IPS-18c (cell line): Measurements from ENCODE around the gene ACOT8.
"Not testable (repeated sequence)": the region's sequence is repeated elsewhere in the genome, so short reads cannot be mapped to it uniquely, and the experiment has no call there.

Source experiments
- H3K4me3 ChIP-seq: 2 replicates; pipeline ENCODE4 v1.7.0; 2013; ENCODE audit warnings: low read depth, mild to moderate bottlenecking, low read length, moderate library complexity; ENCODE audit not compliant: insufficient read depth
- H3K9me3 ChIP-seq: one replicate; pipeline ENCODE4 v1.6.1; 2013; ENCODE audit warnings: mild to moderate bottlenecking, low read length, moderate library complexity; ENCODE audit not compliant: control insufficient read depth, insufficient read depth

Gene ACOT8

GRCh38 chr20:45890985-45891983 lies 34.1 kb upstream of the ACOT8 start, which contains the start of the genes CTSA and NEURL2:
TSS of gene CTSA (plus strand) at chr20:45891335. CDS start at chr20:45891569, 234 bp downstream.
TSS of gene NEURL2 (minus strand) at chr20:45891208. CDS start at chr20:45890991, 217 bp downstream.
- Histone ChIP-seq H3K4me3 (peak within 1 kb of the TSS; percentile 77), H3K9me3 (no peaks in the 10 kb centered on the region)

GRCh38 chr20:45890077-45890984 lies 33.1 kb upstream of the ACOT8 start:
- H3K4me3 ChIP-seq = peak overlapping the region; percentile 77
- H3K9me3 ChIP-seq = no peaks in the 10 kb centered on the region

GRCh38 chr20:45888681-45889080 lies 31.5 kb upstream of the ACOT8 start:
- Histone ChIP-seq H3K4me3 (no peak overlapping the region), H3K9me3 (no peaks in the 10 kb centered on the region)

GRCh38 chr20:45887346-45887715 lies 30.1 kb upstream of the ACOT8 start, which contains the start of gene SPATA25:
TSS of gene SPATA25 (minus strand) at chr20:45887622. CDS start at chr20:45887590, 32 bp downstream.
- Histone ChIP-seq H3K4me3 (no peak within 1 kb of the TSS), H3K9me3 (no peaks in the 10 kb centered on the region)

GRCh38 chr20:45886590-45887345 lies 29.6 kb upstream of the ACOT8 start:
- H3K4me3 ChIP-seq = no peak overlapping the region
- H3K9me3 ChIP-seq = no peaks in the 10 kb centered on the region

- H3K4me3 ChIP-seq = no peak overlapping the region
Observed at GRCh38 chr20:45883100-45883469, 25.9 kb upstream of the ACOT8 start.

GRCh38 chr20:45882469-45883099 lies 25.4 kb upstream of the ACOT8 start:
- H3K9me3 ChIP-seq = no peaks in the 10 kb centered on the region
- H3K4me3 ChIP-seq = no peak overlapping the region

More at GRCh38 chr20:45883100-45883469, 25.9 kb upstream of the ACOT8 start:
- no peaks in the 10 kb centered on the region for H3K9me3 ChIP-seq

GRCh38 chr20:45880988-45881788 lies 24.0 kb upstream of the ACOT8 start, which contains the start of gene ZSWIM1:
TSS of gene ZSWIM1 (plus strand) at chr20:45881227. CDS start at chr20:45882593, 1,366 bp downstream.
- Histone ChIP-seq H3K9me3 (no peaks in the 10 kb centered on the region), H3K4me3 (peak within 1 kb of the TSS; percentile 78)

- no peak overlapping the region; the same call in 1 of the 2 replicates for H3K4me3 ChIP-seq
- no peaks in the 10 kb centered on the region for H3K9me3 ChIP-seq
Observed at GRCh38 chr20:45878076-45878761, 21.0 kb upstream of the ACOT8 start.

- Histone ChIP-seq H3K9me3 (no peaks in the 10 kb centered on the region), H3K4me3 (no peak overlapping the region)
Observed at GRCh38 chr20:45874576-45874975, 17.4 kb upstream of the ACOT8 start.

GRCh38 chr20:45874104-45874481 lies 16.9 kb upstream of the ACOT8 start:
- H3K4me3 ChIP-seq, H3K9me3 ChIP-seq: not testable (repeated sequence)

GRCh38 chr20:45873409-45874103 lies 16.4 kb upstream of the ACOT8 start:
- Histone ChIP-seq H3K4me3 (no peak overlapping the region), H3K9me3 (no peaks in the 10 kb centered on the region)

- no peak overlapping the region for H3K4me3 ChIP-seq
- H3K9me3 ChIP-seq = no peaks in the 10 kb centered on the region
Observed at GRCh38 chr20:45872626-45873025, 15.4 kb upstream of the ACOT8 start.

- peaks cover 2% of the 10 kb centered on the region for H3K9me3 ChIP-seq
- no peak overlapping the region for H3K4me3 ChIP-seq
Observed at GRCh38 chr20:45867819-45868176, 10.6 kb upstream of the ACOT8 start.
